Aortic smooth muscle cell (primary cell): Measurements from ENCODE around the gene F2RL2. TPM values are rescaled to one million over a fixed set of nuclear protein-coding genes. Genes with fewer than 3 reads are reported as not detected.

ENCODE experiments used
- total RNA-seq: library from RNA; depleted of rRNA; stranded (reverse); fragments of >200 nt; gene quantifications from 2 replicates; pipeline ENCODE4 v1.2.3, GENCODE V29; 2014

The F2RL2 gene, protein sequence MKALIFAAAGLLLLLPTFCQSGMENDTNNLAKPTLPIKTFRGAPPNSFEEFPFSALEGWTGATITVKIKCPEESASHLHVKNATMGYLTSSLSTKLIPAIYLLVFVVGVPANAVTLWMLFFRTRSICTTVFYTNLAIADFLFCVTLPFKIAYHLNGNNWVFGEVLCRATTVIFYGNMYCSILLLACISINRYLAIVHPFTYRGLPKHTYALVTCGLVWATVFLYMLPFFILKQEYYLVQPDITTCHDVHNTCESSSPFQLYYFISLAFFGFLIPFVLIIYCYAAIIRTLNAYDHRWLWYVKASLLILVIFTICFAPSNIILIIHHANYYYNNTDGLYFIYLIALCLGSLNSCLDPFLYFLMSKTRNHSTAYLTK
- total RNA-seq, result 1.7 and 4.2 TPM in 2 replicates

GRCh38 chr5:76622973-76623596 lies at the start of gene F2RL2:
TSS of gene F2RL2 (minus strand) at chr5:76623403. CDS start at chr5:76623230, 173 bp downstream.

Other genes starting within 250 kb of the F2RL2 start
- gene IQGAP2, start 220.1 kb downstream of the F2RL2 start, total RNA-seq, result 1.6 and 2.2 TPM in 2 replicates
- 130 and 145 TPM in 2 replicates for gene F2R, start 92.7 kb upstream of the F2RL2 start, total RNA-seq
- gene F2RL1, start 195.6 kb upstream of the F2RL2 start, total RNA-seq, result 7.5 and 24.3 TPM in 2 replicates
- gene S100Z, start 226.6 kb upstream of the F2RL2 start, total RNA-seq, result not detected in 2 replicates